Activated CD4-positive, alpha-beta T cell treated with anti-CD3 and anti-CD28 coated beads for 24 hours (primary cell): ENCODE measurements around the gene SLC39A3.

Source experiments
- DNase-seq, 2 donors: peaks; one replicate each; pipeline ENCODE4 v3.0.0-alpha.2; 2020; ENCODE audit warnings: low read depth in 2 of 2

Gene SLC39A3

GRCh38 chr19:2739602-2740313 lies at the start of gene SLC39A3:
Gene SLC39A3 (minus strand): TSS chr19:2740017. CDS start chr19:2737257, 2,760 bp downstream.
- DNase-seq: peak; percentile 99 to 100

- DNase-seq: no peak
Observed at GRCh38 chr19:2788237-2788636, 48.4 kb upstream of the SLC39A3 start.

GRCh38 chr19:2787115-2787514 lies 47.3 kb upstream of the SLC39A3 start:
- no peak for DNase-seq

- peak; percentile 99 to 100 for DNase-seq
Observed at GRCh38 chr19:2785244-2785997, 45.6 kb upstream of the SLC39A3 start, which contains the start of gene THOP1. Gene THOP1 (plus strand): TSS chr19:2785503. CDS start chr19:2785663, 160 bp downstream.

- no peak for DNase-seq
Observed at GRCh38 chr19:2783781-2784145, 43.9 kb upstream of the SLC39A3 start.

GRCh38 chr19:2782936-2783780 lies 43.3 kb upstream of the SLC39A3 start, which contains the start of gene SGTA:
Gene SGTA (minus strand): TSS chr19:2783273. CDS start chr19:2769068, 14,205 bp downstream.
- DNase-seq: peak; percentile 91 to 94

GRCh38 chr19:2782329-2782935 lies 42.6 kb upstream of the SLC39A3 start:
- no peak for DNase-seq

- DNase-seq: no peak
Observed at GRCh38 chr19:2780284-2780683, 40.5 kb upstream of the SLC39A3 start.

- DNase-seq: no peak
Observed at GRCh38 chr19:2779121-2779740, 39.4 kb upstream of the SLC39A3 start.

GRCh38 chr19:2777952-2778683 lies 38.3 kb upstream of the SLC39A3 start:
- no peak for DNase-seq

- peak; percentile 36 to 66 for DNase-seq
Observed at GRCh38 chr19:2775556-2776430, 36.0 kb upstream of the SLC39A3 start.

- no peak for DNase-seq
Observed at GRCh38 chr19:2774953-2775555, 35.2 kb upstream of the SLC39A3 start.

- no peak for DNase-seq
Observed at GRCh38 chr19:2774083-2774679, 34.4 kb upstream of the SLC39A3 start.

GRCh38 chr19:2771786-2772674 lies 32.2 kb upstream of the SLC39A3 start:
- no peak for DNase-seq

GRCh38 chr19:2770055-2771013 lies 30.5 kb upstream of the SLC39A3 start:
- DNase-seq: no peak

- DNase-seq: no peak
Observed at GRCh38 chr19:2769218-2769617, 29.4 kb upstream of the SLC39A3 start.
